PC-9 (cell line): ENCODE results near the gene RGS19. TPM values are rescaled to one million over a fixed set of nuclear protein-coding genes. Genes with fewer than 3 reads are reported as not detected.

Source experiments
- BruUV-seq: library from RNA; stranded (reverse); fragments of 400-500 nt; replicated peaks from 2 replicates; lab custom pipeline; 2021; lab: Mats Ljungman, UMichigan
- CTCF ChIA-PET: fragments of 300-600 bp; sonication (Branson Sonifier 250); formaldehyde crosslinking; loops from one replicate; lab custom pipeline; 2022; ENCODE audit warnings: antibody characterized with exemption; lab: Charles Lee
- POLR2A ChIA-PET: fragments of 300-600 bp; sonication (Branson Sonifier 250); formaldehyde crosslinking; loops from one replicate; lab custom pipeline; 2022; ENCODE audit warnings: antibody characterized with exemption; ENCODE audit not compliant: unreplicated experiment; lab: Charles Lee
- DNase-seq, 2 experiments: peaks; one replicate each; pipeline versions ENCODE4 v3.0.0 to v3.0.0-alpha.2; 2015 to 2022; ENCODE audit warnings: mixed read lengths in 1 of 2
- H2AFZ ChIP-seq: fragments of 200-600 bp; sonication (generic); 2 replicates; pipeline ENCODE4 v1.8.1; 2017; ENCODE audit warnings: antibody characterized with exemption
- H3F3A ChIP-seq: fragments of 200-600 bp; sonication (generic); 2 replicates; pipeline ENCODE4 v1.8.1; 2017; ENCODE audit warnings: antibody characterized with exemption, mild to moderate bottlenecking, low read depth; ENCODE audit not compliant: insufficient read depth
- H3K27ac ChIP-seq: fragments of 200-600 bp; sonication (generic); 2 replicates; pipeline ENCODE4 v1.6.1; 2016; ENCODE audit warnings: mixed run types
- H3K27me3 ChIP-seq: fragments of 200-600 bp; sonication (generic); 2 replicates; pipeline ENCODE4 v1.6.1; 2016; ENCODE audit warnings: low read depth, mixed run types; ENCODE audit not compliant: insufficient read depth
- H3K36me3 ChIP-seq: fragments of 200-600 bp; sonication (generic); 2 replicates; pipeline ENCODE4 v1.6.1; 2016; ENCODE audit warnings: low read depth, mixed run types
- H3K4me1 ChIP-seq: fragments of 200-600 bp; sonication (generic); replicated peaks from 2 replicates; pipeline ENCODE4 v1.6.1; 2016; ENCODE audit warnings: mixed run types; ENCODE audit not compliant: insufficient read depth
- H3K4me2 ChIP-seq: fragments of 200-600 bp; sonication (generic); 2 replicates; pipeline ENCODE4 v1.6.1; 2017; ENCODE audit warnings: mixed run types
- H3K4me3 ChIP-seq: fragments of 200-600 bp; sonication (generic); 2 replicates; pipeline ENCODE4 v1.6.1; 2016; ENCODE audit warnings: mixed run types
- H3K79me2 ChIP-seq: fragments of 200-600 bp; sonication (generic); 2 replicates; pipeline ENCODE4 v1.6.1; 2017; ENCODE audit warnings: low read depth, mixed run types
- H3K9me2 ChIP-seq: fragments of 200-600 bp; sonication (generic); 2 replicates; pipeline ENCODE4 v1.8.1; 2017; ENCODE audit warnings: mild to moderate bottlenecking; ENCODE audit not compliant: insufficient read depth
- H3K9me3 ChIP-seq: fragments of 200-600 bp; sonication (generic); 2 replicates; pipeline ENCODE4 v1.8.1; 2016; ENCODE audit warnings: low read depth; ENCODE audit not compliant: insufficient read depth
- H4K20me1 ChIP-seq: fragments of 200-600 bp; sonication (generic); 2 replicates; pipeline ENCODE4 v1.8.1; 2017; ENCODE audit not compliant: insufficient read depth
- CTCF ChIP-seq: fragments of 200-600 bp; sonication (generic); conservative IDR thresholded peaks from 2 replicates; pipeline ENCODE4 v1.6.1; 2017; ENCODE audit warnings: mixed run types, antibody characterized with exemption, mild to moderate bottlenecking, moderate library complexity
- EZH2 ChIP-seq: fragments of 200-600 bp; sonication (generic); IDR thresholded peaks from 2 replicates; pipeline ENCODE4 v1.8.0; 2017; ENCODE audit warnings: antibody characterized with exemption, low read depth
- intact Hi-C: fragments of 100-400 bp; cut with micrococcal nuclease; formaldehyde crosslinking; loops from one replicate; pipeline ENCODE4 v1.10.0; 2022; ENCODE audit not compliant: unreplicated experiment
- total RNA-seq: library from RNA; stranded (reverse); gene quantifications from 2 replicates; pipeline ENCODE4 v1.2.3, GENCODE V29; 2021

The RGS19 gene
- total RNA-seq, 1 experiment from 2014 or later = 33.3 TPM

GRCh38 chr20:64056889-64057627 is 22.3 kb downstream of the RGS19 start:
- Histone ChIP-seq H3K4me2 (no peak overlapping the region), H3K27ac (no peak overlapping the region), H3K9me2 (no peaks in the 10 kb centered on the region), H3K27me3 (0 out of 2 replicates have a peak, but pooled peaks cover 8% of the 10 kb centered on the region), H3K4me3 (no peak overlapping the region), H4K20me1 (no peaks in the 10 kb centered on the region), H3K36me3 (no peaks in the 10 kb centered on the region), H3K9me3 (no peaks in the 10 kb centered on the region), H3K79me2 (no peaks in the 10 kb centered on the region), H2AFZ (no peak overlapping the region), H3F3A (peaks cover 25% of the 10 kb centered on the region; the same call in 1 of the 2 replicates), H3K4me1 (peaks cover 16% of the 10 kb centered on the region)
- ChIA-PET CTCF (no interaction called here), POLR2A (no interaction called here)
- no TSS peak for BruUV-seq
- intact Hi-C loops = loop anchor here (5.0 kb wide), 2 partner anchors 520 to 620 kb away; partner anchors contain the start of gene PTK6
- no peak for DNase-seq
- TF ChIP-seq EZH2 (no peak), CTCF (no peak)

GRCh38 chr20:64056639-64056888 is 22.8 kb downstream of the RGS19 start:
- H2AFZ ChIP-seq = no peak overlapping the region
- H3K9me3 ChIP-seq = no peaks in the 10 kb centered on the region
- H3K4me1 ChIP-seq = peaks cover 14% of the 10 kb centered on the region
- TF ChIP-seq EZH2 (no peak), CTCF (no peak)
- no peaks in the 10 kb centered on the region for H3K36me3 ChIP-seq
- BruUV-seq = no TSS peak
- peaks cover 25% of the 10 kb centered on the region; the same call in 1 of the 2 replicates for H3F3A ChIP-seq
- no peak overlapping the region for H3K4me3 ChIP-seq
- POLR2A ChIA-PET = no interaction called here
- H3K79me2 ChIP-seq = no peaks in the 10 kb centered on the region
- H3K27ac ChIP-seq = no peak overlapping the region
- no peak overlapping the region for H3K4me2 ChIP-seq
- H3K9me2 ChIP-seq = no peaks in the 10 kb centered on the region
- CTCF ChIA-PET = interaction anchor here (0.6 kb wide), 1 partner anchor 76 kb away, joined by 3 read pairs; no protein-coding TSS in a partner anchor
- intact Hi-C loops = loop anchor here (5.0 kb wide), 2 partner anchors 519 to 619 kb away; partner anchors contain the start of gene PTK6
- no peak for DNase-seq
- 0 out of 2 replicates have a peak, but pooled peaks cover 13% of the 10 kb centered on the region for H3K27me3 ChIP-seq
- no peaks in the 10 kb centered on the region for H4K20me1 ChIP-seq

GRCh38 chr20:64055893-64056638 is 23.3 kb downstream of the RGS19 start:
- H3K4me3 ChIP-seq = no peak overlapping the region
- CTCF ChIA-PET = interaction anchor here (0.6 kb wide), 1 partner anchor 76 kb away, joined by 3 read pairs; no protein-coding TSS in a partner anchor
- intact Hi-C loops = loop anchor here (5.0 kb wide), 2 partner anchors 519 to 619 kb away; partner anchors contain the start of gene PTK6
- H3K4me2 ChIP-seq = no peak overlapping the region
- H3K27ac ChIP-seq = no peak overlapping the region
- POLR2A ChIA-PET = interaction anchor here (0.7 kb wide), 1 partner anchor 398 kb away, joined by 3 read pairs; no protein-coding TSS in a partner anchor
- H3F3A ChIP-seq = peaks cover 25% of the 10 kb centered on the region; the same call in 1 of the 2 replicates
- BruUV-seq = no TSS peak
- TF ChIP-seq EZH2 (no peak), CTCF (no peak)
- H3K4me1 ChIP-seq = peaks cover 14% of the 10 kb centered on the region
- H2AFZ ChIP-seq = no peak overlapping the region
- H3K79me2 ChIP-seq = no peaks in the 10 kb centered on the region
- peaks cover 15% of the 10 kb centered on the region; the same call in 1 of the 2 replicates for H3K27me3 ChIP-seq
- no peaks in the 10 kb centered on the region for H3K9me3 ChIP-seq
- H3K9me2 ChIP-seq = no peaks in the 10 kb centered on the region
- DNase-seq = peak in 1 of 2 experiments; percentile 65
- no peaks in the 10 kb centered on the region for H3K36me3 ChIP-seq
- no peaks in the 10 kb centered on the region for H4K20me1 ChIP-seq
